ENCODE data around the gene SRMS.

DNA sequence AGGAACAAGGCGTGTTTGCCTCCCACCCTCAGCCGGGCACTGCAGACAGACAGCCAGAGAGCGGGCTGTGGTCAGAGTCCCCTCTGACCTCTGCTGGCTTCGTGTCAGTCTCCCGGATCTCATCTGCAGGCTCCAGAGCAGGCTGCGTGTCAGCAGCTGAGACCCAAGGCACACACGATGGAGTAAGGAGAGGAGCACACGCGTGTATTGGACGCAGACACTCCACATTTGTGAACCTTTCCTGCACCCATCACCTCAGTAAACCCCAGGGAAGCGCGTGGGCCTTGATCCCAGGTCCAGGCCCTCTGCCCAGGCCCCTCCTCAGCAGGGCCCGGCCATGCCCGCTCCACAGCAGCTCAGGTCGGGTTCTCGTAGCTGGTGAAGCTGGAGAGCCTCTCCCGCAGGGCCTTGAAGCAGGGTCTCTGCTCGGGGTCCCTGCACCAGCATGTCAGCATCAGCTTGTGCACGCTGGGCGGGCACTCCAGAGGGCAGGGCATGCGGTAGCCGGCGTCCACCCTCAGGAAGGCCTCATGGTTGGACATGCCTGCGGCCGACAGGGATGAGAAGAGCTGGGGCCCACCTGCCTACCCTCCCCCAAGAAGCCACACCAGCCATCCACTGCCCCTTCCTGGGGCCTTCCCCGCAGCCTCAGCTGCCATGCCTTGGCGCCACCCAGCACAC is 18.2 kb downstream of the SRMS start:
- TF ChIP-seq POLR2A (IDR thresholded peaks at IDR 0.05): no peak
- TF ChIP-seq, protein P1, sequence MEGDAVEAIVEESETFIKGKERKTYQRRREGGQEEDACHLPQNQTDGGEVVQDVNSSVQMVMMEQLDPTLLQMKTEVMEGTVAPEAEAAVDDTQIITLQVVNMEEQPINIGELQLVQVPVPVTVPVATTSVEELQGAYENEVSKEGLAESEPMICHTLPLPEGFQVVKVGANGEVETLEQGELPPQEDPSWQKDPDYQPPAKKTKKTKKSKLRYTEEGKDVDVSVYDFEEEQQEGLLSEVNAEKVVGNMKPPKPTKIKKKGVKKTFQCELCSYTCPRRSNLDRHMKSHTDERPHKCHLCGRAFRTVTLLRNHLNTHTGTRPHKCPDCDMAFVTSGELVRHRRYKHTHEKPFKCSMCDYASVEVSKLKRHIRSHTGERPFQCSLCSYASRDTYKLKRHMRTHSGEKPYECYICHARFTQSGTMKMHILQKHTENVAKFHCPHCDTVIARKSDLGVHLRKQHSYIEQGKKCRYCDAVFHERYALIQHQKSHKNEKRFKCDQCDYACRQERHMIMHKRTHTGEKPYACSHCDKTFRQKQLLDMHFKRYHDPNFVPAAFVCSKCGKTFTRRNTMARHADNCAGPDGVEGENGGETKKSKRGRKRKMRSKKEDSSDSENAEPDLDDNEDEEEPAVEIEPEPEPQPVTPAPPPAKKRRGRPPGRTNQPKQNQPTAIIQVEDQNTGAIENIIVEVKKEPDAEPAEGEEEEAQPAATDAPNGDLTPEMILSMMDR (IDR thresholded peaks at IDR 0.05): no peak

Measured in thyroid gland (tissue), 4 donors.